ENCODE measurements around the gene GTF2I.
"Not testable (repeated sequence)": the region's sequence is repeated elsewhere in the genome, so short reads cannot be mapped to it uniquely, and the experiment has no call there.

DNA sequence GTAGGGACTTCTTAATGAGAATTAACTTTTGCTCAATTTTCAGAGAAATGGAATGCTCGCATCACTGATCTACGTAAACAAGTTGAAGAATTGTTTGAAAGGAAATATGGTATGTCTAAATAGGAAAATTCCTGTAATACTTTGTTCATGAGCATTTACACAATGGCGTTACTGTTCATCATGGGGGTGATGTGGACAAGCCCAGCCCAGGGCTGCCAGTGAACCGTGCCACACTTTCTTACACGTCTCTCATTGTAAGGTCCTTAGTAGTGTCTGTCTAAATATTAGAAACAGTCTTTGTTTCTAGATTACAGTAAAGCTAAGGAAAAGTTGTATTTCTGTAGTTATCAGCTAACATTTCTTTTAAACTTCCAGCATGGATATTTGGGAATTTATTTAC, 72.7 kb downstream of the GTF2I start:
- TF ChIP-seq, protein P1, sequence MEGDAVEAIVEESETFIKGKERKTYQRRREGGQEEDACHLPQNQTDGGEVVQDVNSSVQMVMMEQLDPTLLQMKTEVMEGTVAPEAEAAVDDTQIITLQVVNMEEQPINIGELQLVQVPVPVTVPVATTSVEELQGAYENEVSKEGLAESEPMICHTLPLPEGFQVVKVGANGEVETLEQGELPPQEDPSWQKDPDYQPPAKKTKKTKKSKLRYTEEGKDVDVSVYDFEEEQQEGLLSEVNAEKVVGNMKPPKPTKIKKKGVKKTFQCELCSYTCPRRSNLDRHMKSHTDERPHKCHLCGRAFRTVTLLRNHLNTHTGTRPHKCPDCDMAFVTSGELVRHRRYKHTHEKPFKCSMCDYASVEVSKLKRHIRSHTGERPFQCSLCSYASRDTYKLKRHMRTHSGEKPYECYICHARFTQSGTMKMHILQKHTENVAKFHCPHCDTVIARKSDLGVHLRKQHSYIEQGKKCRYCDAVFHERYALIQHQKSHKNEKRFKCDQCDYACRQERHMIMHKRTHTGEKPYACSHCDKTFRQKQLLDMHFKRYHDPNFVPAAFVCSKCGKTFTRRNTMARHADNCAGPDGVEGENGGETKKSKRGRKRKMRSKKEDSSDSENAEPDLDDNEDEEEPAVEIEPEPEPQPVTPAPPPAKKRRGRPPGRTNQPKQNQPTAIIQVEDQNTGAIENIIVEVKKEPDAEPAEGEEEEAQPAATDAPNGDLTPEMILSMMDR (IDR thresholded peaks at IDR 0.05): not testable (repeated sequence)
- not testable (repeated sequence) for TF ChIP-seq POLR2A (IDR thresholded peaks at IDR 0.05)

All from lower leg skin (tissue), 3 donors.